ENCODE measurements around the gene FUS. TPM values are rescaled to one million over a fixed set of nuclear protein-coding genes. Genes with fewer than 3 reads are reported as not detected.
"Not testable (repeated sequence)": the region's sequence is repeated elsewhere in the genome, so short reads cannot be mapped to it uniquely, and the experiment has no call there.

FUS gene
- total RNA-seq, 2 donors from 2014 or later: 158 to 173 TPM

- intact Hi-C loops (cut with DNase I, micrococcal nuclease): loop anchor here in 1 of 2 donors (10.0 kb wide), 1 partner anchor 158 kb away; the partner anchor contains the start of gene HSD3B7
- peak; percentile 99 for DNase-seq
- ATAC-seq: peak; percentile 81
Measured at GRCh38 chr16:31142109-31143010, 37.6 kb upstream of the FUS start.

- DNase-seq (peak in 1 of 2 donors; percentile 59), ATAC-seq (no peak)
- intact Hi-C loops (cut with DNase I, micrococcal nuclease): loop anchor here in 1 of 2 donors (10.0 kb wide), 1 partner anchor 158 kb away; the partner anchor contains the start of gene HSD3B7
Measured at GRCh38 chr16:31143011-31143693, 36.8 kb upstream of the FUS start.

- ATAC-seq: no peak
- intact Hi-C loops (cut with DNase I, micrococcal nuclease): loop anchor here in 1 of 2 donors (10.0 kb wide), 1 partner anchor 159 kb away; the partner anchor contains the start of gene HSD3B7
- DNase-seq: peak in 1 of 2 donors; percentile 12
Measured at GRCh38 chr16:31143694-31144148, 36.2 kb upstream of the FUS start.

GRCh38 chr16:31144418-31144817 lies 35.5 kb upstream of the FUS start:
- not testable (repeated sequence) for ATAC-seq, DNase-seq
- intact Hi-C loops (cut with DNase I, micrococcal nuclease): loop anchor here in 1 of 2 donors (10.0 kb wide), 1 partner anchor 160 kb away; the partner anchor contains the start of gene HSD3B7

- intact Hi-C loops (cut with DNase I, micrococcal nuclease): loop anchor here in 1 of 2 donors (10.0 kb wide), 1 partner anchor 161 kb away; the partner anchor contains the start of gene HSD3B7
Measured at GRCh38 chr16:31145398-31145990, 34.4 kb upstream of the FUS start.

GRCh38 chr16:31147574-31147973 lies 32.4 kb upstream of the FUS start:
- no peak for DNase-seq
- intact Hi-C loops (cut with DNase I, micrococcal nuclease): loop anchor here in 1 of 2 donors (10.0 kb wide), 1 partner anchor 163 kb away; the partner anchor contains the start of gene HSD3B7
- no peak for ATAC-seq

More at GRCh38 chr16:31145398-31145990, 34.4 kb upstream of the FUS start:
- DNase-seq (no peak), ATAC-seq (no peak)

DNA sequence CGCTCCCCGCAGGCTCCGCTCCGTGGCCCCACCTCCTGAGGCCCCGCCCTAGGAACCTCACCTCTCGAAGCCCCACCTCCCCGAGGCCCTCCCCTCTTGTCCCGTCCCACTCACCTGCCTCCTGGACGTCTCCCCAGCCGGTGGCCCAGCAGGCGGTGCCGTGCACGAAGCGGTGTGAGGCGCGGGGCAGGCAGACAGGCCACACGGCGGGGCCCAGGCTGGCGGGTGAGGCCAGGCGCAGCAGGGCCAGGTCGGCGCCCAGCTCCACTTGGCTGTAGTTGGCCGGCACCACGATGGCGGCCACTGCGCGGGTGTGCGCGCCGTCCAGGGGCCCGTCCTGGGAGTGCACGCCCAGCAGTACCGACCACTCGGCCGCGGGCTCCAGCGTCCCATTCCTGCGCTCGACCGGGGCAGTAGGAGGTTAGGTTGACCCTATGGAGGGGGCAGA lies 31.6 kb upstream of the FUS start:
- ATAC-seq (peak; percentile 95), DNase-seq (peak; percentile 87)
- intact Hi-C loops (cut with DNase I, micrococcal nuclease): loop anchor here in 1 of 2 donors (10.0 kb wide), 1 partner anchor 164 kb away; the partner anchor contains the start of gene HSD3B7

DNA sequence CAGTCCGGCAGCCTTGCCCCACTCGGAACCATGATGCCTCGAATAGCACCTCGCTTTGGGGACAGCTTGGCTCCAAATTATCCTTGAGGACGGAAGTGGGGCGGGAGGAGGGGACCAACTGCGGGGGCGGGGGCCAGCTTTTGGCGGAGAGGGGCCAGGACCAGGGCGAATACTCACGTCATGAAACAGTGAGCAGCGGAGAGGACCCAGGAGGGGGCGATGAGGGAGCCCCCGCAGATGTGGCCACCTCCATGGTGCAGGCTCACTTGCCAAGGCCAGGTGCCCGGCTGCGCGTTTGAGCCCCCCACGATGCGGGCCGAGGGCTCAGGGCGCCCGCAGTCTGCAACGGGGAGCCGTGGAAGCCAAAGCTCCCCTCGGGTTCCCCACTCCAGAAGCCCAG lies 31.0 kb upstream of the FUS start:
- intact Hi-C loops (cut with DNase I, micrococcal nuclease): loop anchor here in 1 of 2 donors (10.0 kb wide), 1 partner anchor 164 kb away; the partner anchor contains the start of gene HSD3B7
- no peak for DNase-seq

GRCh38 chr16:31149332-31149731 lies 30.6 kb upstream of the FUS start:
- intact Hi-C loops (cut with DNase I, micrococcal nuclease): loop anchor here in 1 of 2 donors (10.0 kb wide), 1 partner anchor 165 kb away; the partner anchor contains the start of gene HSD3B7
- no peak for ATAC-seq
- DNase-seq: peak in 1 of 2 donors; percentile 15

More for the DNA sequence above, 31.0 kb upstream of the FUS start:
- no peak for ATAC-seq

- DNase-seq (peak in 1 of 2 donors; percentile 15), ATAC-seq (peak; percentile 9)
- intact Hi-C loops (cut with DNase I, micrococcal nuclease): loop anchor here in 1 of 2 donors (10.0 kb wide), 1 partner anchor 165 kb away; the partner anchor contains the start of gene HSD3B7
Measured at GRCh38 chr16:31149894-31150890, 29.7 kb upstream of the FUS start, which contains the start of gene PRSS36. Gene PRSS36, minus strand, starts transcription at chr16:31150066. Its CDS starts 31 bp downstream, at chr16:31150035.

DNA sequence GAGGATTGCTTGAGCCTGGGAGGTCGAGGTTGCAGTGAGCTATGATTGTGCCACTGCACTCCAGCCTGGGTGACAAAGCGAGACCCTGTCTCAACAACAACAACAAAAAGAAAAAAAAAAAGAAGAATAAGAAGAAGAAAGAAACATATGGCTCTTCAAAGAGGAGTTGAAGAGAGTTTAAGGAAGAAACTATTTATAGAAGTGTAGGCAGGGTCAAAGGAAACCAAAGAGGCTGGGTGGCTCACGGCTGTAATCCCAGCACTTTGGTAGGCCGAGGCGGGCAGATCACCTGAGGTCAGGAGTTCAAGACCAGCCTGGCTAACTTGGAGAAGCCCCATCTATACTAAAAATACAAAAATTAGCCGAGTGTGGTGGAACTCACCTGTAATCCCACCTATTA lies 29.0 kb upstream of the FUS start:
- ATAC-seq; intact Hi-C loops (cut with DNase I, micrococcal nuclease); DNase-seq: not testable (repeated sequence)

DNA sequence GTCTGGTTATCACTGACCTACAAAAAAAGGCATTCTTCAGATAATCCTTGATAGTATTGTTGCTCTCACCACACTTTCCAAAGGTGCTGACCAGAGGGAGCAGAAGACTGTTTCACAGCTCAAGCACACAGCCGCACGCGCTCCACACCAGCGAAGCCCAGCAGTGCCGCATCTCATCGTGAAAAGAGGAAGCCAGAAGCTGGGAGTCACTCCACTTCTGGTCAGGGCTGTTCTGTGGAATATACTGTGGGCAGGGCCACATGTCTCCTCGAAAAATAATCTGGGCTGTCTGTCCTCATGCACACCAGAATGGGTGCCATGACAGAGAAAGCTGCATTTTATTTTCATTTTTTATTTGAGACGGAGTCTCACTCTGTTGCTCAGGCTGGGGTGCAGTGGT lies 22.8 kb upstream of the FUS start:
- intact Hi-C loops (cut with DNase I, micrococcal nuclease): no loop called here
- ATAC-seq (no peak), DNase-seq (no peak)

GRCh38 chr16:31167315-31167714 lies 12.6 kb upstream of the FUS start:
- intact Hi-C loops (cut with DNase I, micrococcal nuclease): no loop called here
- ATAC-seq (no peak), DNase-seq (no peak)

DNA sequence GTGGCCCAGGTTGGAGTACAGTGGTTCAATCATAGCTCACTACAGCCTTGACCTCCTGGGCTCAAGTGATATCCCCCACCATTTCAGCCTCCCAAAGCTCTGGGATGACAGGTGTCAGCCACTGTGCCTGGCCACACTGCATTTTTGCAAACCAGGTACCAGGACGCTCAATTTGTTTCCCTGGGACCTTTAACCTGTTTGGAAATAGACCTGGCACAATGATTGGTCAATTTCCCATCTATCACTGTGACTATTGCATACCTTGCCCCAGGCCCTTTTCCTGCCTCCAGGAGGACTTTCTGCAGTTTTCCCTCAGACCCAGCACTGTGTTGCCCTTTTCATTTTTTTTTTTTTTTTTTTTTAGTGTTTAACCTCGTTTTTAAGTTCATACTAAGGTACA lies 11.1 kb upstream of the FUS start:
- no peak for ATAC-seq
- no peak for DNase-seq
- intact Hi-C loops (cut with DNase I, micrococcal nuclease): no loop called here

DNA sequence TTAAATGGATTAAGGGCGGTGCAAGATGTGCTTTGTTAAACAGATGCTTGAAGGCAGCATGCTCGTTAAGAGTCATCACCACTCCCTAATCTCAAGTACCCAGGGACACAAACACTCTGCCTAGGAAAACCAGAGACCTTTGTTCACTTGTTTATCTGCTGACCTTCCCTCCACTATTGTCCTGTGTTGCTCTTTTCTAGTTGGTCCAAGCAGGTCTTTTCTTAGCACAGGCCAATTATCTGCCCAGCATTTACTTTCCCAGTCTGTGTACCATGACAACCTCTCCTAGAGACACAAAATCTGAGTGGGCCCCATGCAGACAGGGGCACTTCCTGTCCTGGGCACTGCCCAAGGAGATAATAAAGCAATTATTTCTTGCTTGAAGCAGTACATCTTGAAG lies 9.9 kb upstream of the FUS start:
- peak; percentile 29 for ATAC-seq
- DNase-seq; intact Hi-C loops (cut with DNase I, micrococcal nuclease): not testable (repeated sequence)

DNA sequence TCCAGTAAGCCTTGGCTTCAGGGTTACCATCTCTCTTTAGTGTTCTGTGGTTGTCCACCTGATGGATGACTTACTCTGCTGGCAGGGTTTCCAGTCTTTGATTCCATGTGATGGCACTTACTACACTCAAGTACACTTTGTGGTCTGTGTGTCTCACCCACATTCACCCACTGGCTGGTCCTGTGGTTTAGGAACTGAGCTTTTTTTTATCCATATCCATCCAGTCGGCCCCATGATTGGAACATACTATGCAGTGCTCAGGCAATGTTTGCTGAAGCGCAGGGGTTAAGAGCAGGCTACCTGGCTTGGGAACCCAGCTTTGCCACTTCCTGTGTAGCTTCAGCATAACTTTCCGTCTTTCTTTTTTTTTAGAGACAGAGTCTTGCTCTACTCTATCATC lies 2.8 kb upstream of the FUS start:
- intact Hi-C loops (cut with DNase I, micrococcal nuclease): no loop called here
- no peak for ATAC-seq
- no peak for DNase-seq

- ATAC-seq (peak; percentile 9), DNase-seq (no peak)
- intact Hi-C loops (cut with DNase I, micrococcal nuclease): no loop called here
Measured at GRCh38 chr16:31179219-31179746, 656 bp upstream of the FUS start.
